HCT116 (cell line): ENCODE results near the gene ADAT3. TPM values are rescaled to one million over a fixed set of nuclear protein-coding genes. Genes with fewer than 3 reads are reported as not detected.

ENCODE experiments used
- ATAC-seq: fragments of 200-7000 bp; cut with Tn5 transposase; 2 replicates; pipeline ENCODE4 v1.9.1; 2020; ENCODE audit warnings: mild to moderate bottlenecking, moderate library complexity
- BruUV-seq: library from RNA; stranded (reverse); fragments of 400-500 nt; replicated peaks from 2 replicates; lab custom pipeline; 2021; lab: Mats Ljungman, UMichigan
- CTCF ChIA-PET: fragments of 300-600 bp; sonication (Branson Sonifier 250); formaldehyde crosslinking; loops from one replicate; lab custom pipeline; 2021; ENCODE audit warnings: antibody characterized with exemption; lab: Charles Lee
- POLR2A ChIA-PET: fragments of 300-600, 350-600 bp; sonication (Branson Sonifier 250); formaldehyde crosslinking; loops from one replicate; lab custom pipeline; 2021; ENCODE audit warnings: antibody characterized with exemption; lab: Charles Lee
- RAD21 ChIA-PET, 2 experiments: fragments of 300-600 bp; sonication (Branson Sonifier 250); formaldehyde crosslinking; loops; one replicate each; lab custom pipeline; 2023; ENCODE audit warnings: low total read pairs in 2 of 2; ENCODE audit not compliant: uncharacterized antibody in 2 of 2, unreplicated experiment in 2 of 2, low non-redundant PET in 1 of 2; lab: Charles Lee
- DNase-seq: peaks from one replicate; pipeline ENCODE4 v3.0.0-alpha.2; 2010; ENCODE audit warnings: low read depth, low spot score
- H2AFZ ChIP-seq: fragments of 200-600 bp; shearing (Covaris generic), sonication (generic); 2 replicates; pipeline ENCODE4 v1.6.1; 2017; ENCODE audit warnings: low read depth, mixed run types, mixed read lengths, antibody characterized with exemption, low read length; ENCODE audit not compliant: poor library complexity, severe bottlenecking
- H3K27ac ChIP-seq: 2 replicates; pipeline ENCODE4 v1.5.1; 2012; ENCODE audit warnings: low read depth, low read length
- H3K27me3 ChIP-seq: fragments of 200-600 bp; sonication (generic); 2 replicates; pipeline ENCODE4 v1.6.1; 2016; ENCODE audit warnings: mixed run types, low read length, mixed read lengths; ENCODE audit not compliant: insufficient read depth
- H3K36me3 ChIP-seq, 2 experiments: fragments of 200-500 bp in 1 of 2; fragments of 200-600 bp in 1 of 2; sonication (Bioruptor generic) in 1 of 2; sonication (generic) in 1 of 2; 2 replicates each; pipeline versions ENCODE4 v1.5.1 to v1.6.1; 2014 to 2016; ENCODE audit warnings: low read length in 2 of 2, inconsistent platforms in 1 of 2, mixed read lengths in 1 of 2, mixed run types in 1 of 2; ENCODE audit not compliant: insufficient read depth in 2 of 2, control insufficient read depth in 1 of 2
- H3K4me1 ChIP-seq, 2 experiments: fragments of 200-600 bp in 1 of 2; sonication (generic) in 1 of 2; 2 replicates each; pipeline versions ENCODE4 v1.5.1 to v1.6.1; 2012 to 2017; ENCODE audit warnings: low read length in 2 of 2, inconsistent platforms in 1 of 2, mild to moderate bottlenecking in 1 of 2, mixed read lengths in 1 of 2, mixed run types in 1 of 2, moderate library complexity in 1 of 2; ENCODE audit not compliant: insufficient read depth in 2 of 2, control insufficient read depth in 1 of 2
- H3K4me2 ChIP-seq: fragments of 200-600 bp; sonication (generic); 2 replicates; pipeline ENCODE4 v1.6.1; 2017; ENCODE audit warnings: mixed run types, low read length, mixed read lengths
- H3K4me3 ChIP-seq, 2 experiments: fragments of 200-600 bp in 1 of 2; sonication (generic) in 1 of 2; replicated peaks in 1 of 2; 2 replicates each; pipeline ENCODE4 v1.5.1; 2011 to 2016; ENCODE audit warnings: low read length in 2 of 2, control low read depth in 1 of 2, low read depth in 1 of 2, mild to moderate bottlenecking in 1 of 2, mixed read lengths in 1 of 2, mixed run types in 1 of 2
- H3K79me2 ChIP-seq: fragments of 200-600 bp; sonication (generic); 2 replicates; pipeline ENCODE4 v1.6.1; 2017; ENCODE audit warnings: mild to moderate bottlenecking, mixed run types, low read length, moderate library complexity, mixed read lengths; ENCODE audit not compliant: insufficient read depth
- H3K9ac ChIP-seq: fragments of 200-600 bp; sonication (generic); 2 replicates; pipeline ENCODE4 v1.6.1; 2016; ENCODE audit warnings: low read length, mixed read lengths
- H3K9me2 ChIP-seq: fragments of 200-600 bp; sonication (generic), shearing (Covaris generic); 2 replicates; pipeline ENCODE4 v1.6.1; 2017; ENCODE audit warnings: mixed run types, mild to moderate bottlenecking, moderate library complexity; ENCODE audit not compliant: insufficient read depth
- H3K9me3 ChIP-seq, 2 experiments: fragments of 200-500 bp in 1 of 2; fragments of 200-600 bp in 1 of 2; sonication (Bioruptor generic) in 1 of 2; sonication (generic) in 1 of 2; 2 replicates each; pipeline ENCODE4 v1.6.1; 2014 to 2017; ENCODE audit warnings: low read length in 2 of 2, mixed read lengths in 2 of 2, inconsistent platforms in 1 of 2, low read depth in 1 of 2, mild to moderate bottlenecking in 1 of 2, mixed run types in 1 of 2, moderate library complexity in 1 of 2; ENCODE audit not compliant: control insufficient read depth in 1 of 2, insufficient read depth in 1 of 2
- H4K20me1 ChIP-seq: fragments of 200-600 bp; sonication (generic), shearing (Covaris generic); 2 replicates; pipeline ENCODE4 v1.6.1; 2017; ENCODE audit warnings: mixed run types, mild to moderate bottlenecking, moderate library complexity; ENCODE audit not compliant: insufficient read depth
- ATF3 ChIP-seq: IDR thresholded peaks from 2 replicates; pipeline ENCODE4 v1.6.1; 2012
- CBX3 ChIP-seq: IDR thresholded peaks from 2 replicates; pipeline ENCODE4 v1.6.1; 2012; ENCODE audit warnings: low read depth
- CEBPB ChIP-seq: IDR thresholded peaks from 2 replicates; pipeline ENCODE4 v1.6.1; 2012; ENCODE audit warnings: low read depth
- EGR1 ChIP-seq: IDR thresholded peaks from 2 replicates; pipeline ENCODE4 v1.6.1; 2012; ENCODE audit warnings: low read depth
- EZH2 ChIP-seq: fragments of 200-600 bp; sonication (generic); IDR thresholded peaks from 2 replicates; pipeline ENCODE4 v1.6.1; 2017; ENCODE audit warnings: antibody characterized with exemption, mixed run types
- EZH2phosphoT487 ChIP-seq: fragments of 200-600 bp; IDR thresholded peaks from 2 replicates; pipeline ENCODE4 v1.6.1; 2018; ENCODE audit warnings: antibody characterized with exemption, borderline replicate concordance
- MAX ChIP-seq: IDR thresholded peaks from 2 replicates; pipeline ENCODE4 v1.6.1; 2012
- POLR2AphosphoS5 ChIP-seq: IDR thresholded peaks from 2 replicates; pipeline ENCODE4 v1.6.1; 2011; ENCODE audit warnings: mild to moderate bottlenecking, low read depth, low read length, moderate library complexity
- RAD21 ChIP-seq: IDR thresholded peaks from 2 replicates; pipeline ENCODE4 v1.6.1; 2012; ENCODE audit warnings: low read depth, mild to moderate bottlenecking
- REST ChIP-seq: IDR thresholded peaks from 2 replicates; pipeline ENCODE4 v1.6.1; 2012; ENCODE audit warnings: low read depth
- SIN3A ChIP-seq: IDR thresholded peaks from 2 replicates; pipeline ENCODE4 v1.6.1; 2012; ENCODE audit warnings: low read depth
- SRF ChIP-seq: IDR thresholded peaks from 2 replicates; pipeline ENCODE4 v1.6.1; 2012; ENCODE audit warnings: low read depth
- TCF7L2 ChIP-seq: IDR thresholded peaks from 2 replicates; pipeline ENCODE4 v1.7.0; 2011; ENCODE audit warnings: borderline replicate concordance, inconsistent platforms; ENCODE audit not compliant: insufficient read depth, insufficient read length; ENCODE audit errors: extremely low read depth
- YY1 ChIP-seq: IDR thresholded peaks from 2 replicates; pipeline ENCODE4 v1.6.1; 2011; ENCODE audit warnings: low read length, low read depth, moderate library complexity, mild to moderate bottlenecking; ENCODE audit not compliant: insufficient replicate concordance; ENCODE audit errors: extremely low read depth
- ZFX ChIP-seq: fragments of 450-650 bp; IDR thresholded peaks from 2 replicates; pipeline ENCODE4 v1.6.1; 2017
- ZNF274 ChIP-seq: fragments of 200-500 bp; sonication (Bioruptor generic); IDR thresholded peaks from 2 replicates; pipeline ENCODE4 v1.6.1; 2014; ENCODE audit warnings: mild to moderate bottlenecking, low read depth, low read length, inconsistent platforms
- intact Hi-C: fragments of 100-400 bp; cut with micrococcal nuclease; formaldehyde crosslinking; loops from 2 replicates; pipeline ENCODE4 v1.10.0; 2022
- total RNA-seq: library from RNA; stranded (reverse); gene quantifications from one replicate; pipeline ENCODE4 v1.2.1, GENCODE V29; 2021; ENCODE audit not compliant: unreplicated experiment

ADAT3 gene
- total RNA-seq, 1 experiment from 2014 or later, result 15.9 TPM

- CTCF ChIA-PET, result no interaction called here
- TF ChIP-seq ATF3, result no peak
- TF ChIP-seq MAX, result no peak
- TF ChIP-seq EGR1, result no peak
- no peak for TF ChIP-seq EZH2phosphoT487
- TF ChIP-seq TCF7L2, result no peak
- no peak for TF ChIP-seq SRF
- no peak for TF ChIP-seq CEBPB
- TF ChIP-seq ZNF274, result no peak
- TF ChIP-seq RAD21, result no peak
- no peak for TF ChIP-seq EZH2
- no peak for TF ChIP-seq ZFX
- peaks cover 2% of the 10 kb centered on the region for H3K79me2 ChIP-seq
- H4K20me1 ChIP-seq, result no peaks in the 10 kb centered on the region
- H3K36me3 ChIP-seq, result no peaks in the 10 kb centered on the region
- POLR2A ChIA-PET, result no interaction called here
- DNase-seq (no peak), ATAC-seq (no peak)
- RAD21 ChIA-PET, result no interaction called here
- H3K9me3 ChIP-seq, result no peaks in the 10 kb centered on the region
- no peaks in the 10 kb centered on the region for H3K27me3 ChIP-seq
- intact Hi-C loops, result no loop called here
- H2AFZ ChIP-seq, result no peak overlapping the region
- H3K9ac ChIP-seq, result no peak overlapping the region
- H3K9me2 ChIP-seq, result no peaks in the 10 kb centered on the region
- H3K4me1 ChIP-seq, result peaks cover under 1 to 6% of the 10 kb centered on the region in 2 experiments; a peak in 3 of 4 replicates
- H3K4me2 ChIP-seq, result no peak overlapping the region
- no TSS peak for BruUV-seq
- H3K4me3 ChIP-seq, result no peak overlapping the region
- H3K27ac ChIP-seq, result no peak overlapping the region
These were observed 15.3 kb upstream of the ADAT3 start for GRCh38 chr19:1889907-1890306.

- ChIA-PET CTCF (no interaction called here), POLR2A (no interaction called here), RAD21 (no interaction called here)
- Histone ChIP-seq H3K9ac (no peak overlapping the region), H3K4me1 (peaks cover 16 to 20% of the 10 kb centered on the region in 2 experiments; a peak in 3 of 4 replicates), H3K9me3 (no peaks in the 10 kb centered on the region), H3K36me3 (no peaks in the 10 kb centered on the region), H3K4me2 (no peak overlapping the region), H3K27ac (no peak overlapping the region), H3K9me2 (no peaks in the 10 kb centered on the region), H3K79me2 (no peaks in the 10 kb centered on the region), H2AFZ (no peak overlapping the region), H4K20me1 (no peaks in the 10 kb centered on the region), H3K4me3 (no peak overlapping the region), H3K27me3 (no peaks in the 10 kb centered on the region)
- no peak for ATAC-seq
- BruUV-seq, result no TSS peak
- intact Hi-C loops, result no loop called here
- DNase-seq, result no peak
- TF ChIP-seq CBX3 (no peak), EZH2 (no peak), SIN3A (no peak), POLR2AphosphoS5 (no peak), MAX (no peak), ZFX (no peak), REST (no peak), ZNF274 (no peak), EGR1 (no peak), TCF7L2 (no peak), YY1 (no peak)
These were observed 11.4 kb upstream of the ADAT3 start for GRCh38 chr19:1893791-1894190.
